PC-9 (cell line): Measurements from ENCODE around the gene MNT.

Experiments used
- EZH2 ChIP-seq: fragments of 200-600 bp; sonication (generic); IDR thresholded peaks from 2 replicates; pipeline ENCODE4 v1.8.0; 2017; ENCODE audit warnings: antibody characterized with exemption, low read depth
- TF ChIP-seq, protein P1 (sequence below): fragments of 200-600 bp; sonication (generic); conservative IDR thresholded peaks from 2 replicates; pipeline ENCODE4 v1.6.1; 2017; ENCODE audit warnings: mixed run types, antibody characterized with exemption, mild to moderate bottlenecking, moderate library complexity

DNA sequence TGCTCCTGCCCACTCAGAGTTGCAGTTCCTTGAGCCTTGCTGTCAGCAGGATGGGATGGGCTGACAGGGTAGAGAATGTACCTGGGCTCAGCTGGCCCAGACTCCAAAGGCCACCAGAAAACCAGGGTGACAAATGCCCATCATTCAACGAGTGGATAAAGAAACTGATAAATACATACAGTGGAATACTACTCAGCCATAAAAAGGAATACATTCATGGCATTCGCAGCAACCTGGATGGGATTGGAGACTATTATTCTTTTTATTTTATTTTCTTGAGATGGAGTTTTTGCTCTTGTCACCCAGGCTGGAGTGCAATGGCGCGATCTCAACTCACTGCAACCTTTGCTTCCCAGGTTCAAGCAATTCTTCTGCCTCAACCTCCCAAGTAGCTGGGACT is 43.6 kb downstream of the MNT start:
- TF ChIP-seq, protein P1, sequence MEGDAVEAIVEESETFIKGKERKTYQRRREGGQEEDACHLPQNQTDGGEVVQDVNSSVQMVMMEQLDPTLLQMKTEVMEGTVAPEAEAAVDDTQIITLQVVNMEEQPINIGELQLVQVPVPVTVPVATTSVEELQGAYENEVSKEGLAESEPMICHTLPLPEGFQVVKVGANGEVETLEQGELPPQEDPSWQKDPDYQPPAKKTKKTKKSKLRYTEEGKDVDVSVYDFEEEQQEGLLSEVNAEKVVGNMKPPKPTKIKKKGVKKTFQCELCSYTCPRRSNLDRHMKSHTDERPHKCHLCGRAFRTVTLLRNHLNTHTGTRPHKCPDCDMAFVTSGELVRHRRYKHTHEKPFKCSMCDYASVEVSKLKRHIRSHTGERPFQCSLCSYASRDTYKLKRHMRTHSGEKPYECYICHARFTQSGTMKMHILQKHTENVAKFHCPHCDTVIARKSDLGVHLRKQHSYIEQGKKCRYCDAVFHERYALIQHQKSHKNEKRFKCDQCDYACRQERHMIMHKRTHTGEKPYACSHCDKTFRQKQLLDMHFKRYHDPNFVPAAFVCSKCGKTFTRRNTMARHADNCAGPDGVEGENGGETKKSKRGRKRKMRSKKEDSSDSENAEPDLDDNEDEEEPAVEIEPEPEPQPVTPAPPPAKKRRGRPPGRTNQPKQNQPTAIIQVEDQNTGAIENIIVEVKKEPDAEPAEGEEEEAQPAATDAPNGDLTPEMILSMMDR: no peak
- TF ChIP-seq EZH2: no peak
